Endothelial cell of umbilical vein (primary cell): ENCODE results near the gene PPCDC. TPM values are rescaled to one million over a fixed set of nuclear protein-coding genes. Genes with fewer than 3 reads are reported as not detected.

Experiments
- BruUV-seq: library from RNA; stranded (reverse); fragments of 400-500 nt; replicated peaks from 2 replicates; lab custom pipeline; 2021; lab: Mats Ljungman, UMichigan
- CTCF ChIA-PET: fragments of 300-600, 350-600 bp; sonication (Branson Sonifier 250); formaldehyde crosslinking; loops from one replicate; lab custom pipeline; 2021; ENCODE audit warnings: antibody characterized with exemption, inconsistent platforms; lab: Charles Lee
- POLR2A ChIA-PET: fragments of 300-600, 350-600 bp; sonication (Branson Sonifier 250); formaldehyde crosslinking; loops from one replicate; lab custom pipeline; 2021; ENCODE audit warnings: antibody characterized with exemption, inconsistent platforms; lab: Charles Lee
- DNase-seq: peaks from one replicate; pipeline ENCODE4 v3.0.0-alpha.2; 2011; ENCODE audit warnings: low read depth, low spot score
- FAIRE-seq: peaks from 2 replicates; lab custom pipeline; 2011; peaks lifted over from hg19 to GRCh38; lab: Jason Lieb, UNC
- H2AFZ ChIP-seq: 2 replicates; pipeline ENCODE4 v1.6.0; 2012; ENCODE audit warnings: low read depth, low read length, control low read depth, inconsistent platforms
- H3K27ac ChIP-seq: 2 replicates; pipeline ENCODE4 v1.5.1; 2011; ENCODE audit warnings: low read depth, mild to moderate bottlenecking, control low read depth, low read length, moderate library complexity; ENCODE audit not compliant: insufficient read depth
- H3K27me3 ChIP-seq, 2 experiments: 2 replicates each; pipeline versions ENCODE4 v1.6.0 to v1.6.1; 2011; ENCODE audit warnings: low read length in 2 of 2, mixed read lengths in 1 of 2; ENCODE audit not compliant: control insufficient read depth in 2 of 2, insufficient read depth in 2 of 2
- H3K36me3 ChIP-seq, 2 experiments: 2 replicates in 1 of 2; 3 replicates in 1 of 2; pipeline ENCODE4 v1.5.1; 2011; ENCODE audit warnings: low read length in 2 of 2, mild to moderate bottlenecking in 1 of 2, moderate library complexity in 1 of 2; ENCODE audit not compliant: control insufficient read depth in 2 of 2, insufficient read depth in 2 of 2; ENCODE audit errors: extremely low read depth in 1 of 2
- H3K4me1 ChIP-seq: 3 replicates; pipeline ENCODE4 v1.5.1; 2011; ENCODE audit warnings: mild to moderate bottlenecking, low read length; ENCODE audit not compliant: control insufficient read depth, insufficient read depth; ENCODE audit errors: extremely low read depth
- H3K4me2 ChIP-seq: 2 replicates; pipeline ENCODE4 v1.6.1; 2011; ENCODE audit warnings: low read length, control low read depth, mixed read lengths; ENCODE audit not compliant: insufficient read depth
- H3K4me3 ChIP-seq, 3 experiments: fragments of 200-600 bp in 1 of 3; sonication (generic), shearing (Covaris generic) in 1 of 3; replicated peaks in 1 of 3; 2 replicates each; pipeline ENCODE4 v1.5.1; 2011 to 2016; ENCODE audit warnings: control low read depth in 3 of 3, low read length in 3 of 3, mild to moderate bottlenecking in 2 of 3, inconsistent platforms in 1 of 3, low read depth in 1 of 3, moderate library complexity in 1 of 3; ENCODE audit not compliant: insufficient read depth in 1 of 3
- H3K79me2 ChIP-seq: 2 replicates; pipeline ENCODE4 v1.6.0; 2012; ENCODE audit warnings: low read length, inconsistent platforms; ENCODE audit not compliant: control insufficient read depth, insufficient read depth
- H3K9ac ChIP-seq: replicated peaks from 2 replicates; pipeline ENCODE3; 2011; ENCODE audit warnings: low read length, control low read depth; ENCODE audit not compliant: insufficient read depth; ENCODE audit errors: extremely low read depth
- H3K9me1 ChIP-seq: replicated peaks from 3 replicates; pipeline ENCODE4 v1.6.0; 2011; ENCODE audit warnings: mild to moderate bottlenecking, low read length; ENCODE audit not compliant: control insufficient read depth, insufficient read depth; ENCODE audit errors: extremely low read depth
- H3K9me3 ChIP-seq: replicated peaks from 2 replicates; pipeline ENCODE4 v1.5.1; 2012; ENCODE audit warnings: low read length, inconsistent platforms; ENCODE audit not compliant: control insufficient read depth, insufficient read depth
- H4K20me1 ChIP-seq: replicated peaks from 2 replicates; pipeline ENCODE3; 2011; ENCODE audit warnings: mild to moderate bottlenecking, low read length; ENCODE audit not compliant: control insufficient read depth, insufficient read depth; ENCODE audit errors: extremely low read depth
- CTCF ChIP-seq, 2 donors: IDR thresholded peaks; 1 replicate in 1 of 2; 2 replicates in 1 of 2; pipeline ENCODE4 v1.5.1; 2011; ENCODE audit warnings: low read length in 2 of 2, mild to moderate bottlenecking in 2 of 2, moderate library complexity in 2 of 2, control low read depth in 1 of 2, inconsistent platforms in 1 of 2, low read depth in 1 of 2; ENCODE audit not compliant: insufficient read depth in 1 of 2; ENCODE audit errors: extremely low read depth in 1 of 2
- EZH2 ChIP-seq: IDR thresholded peaks from 2 replicates; pipeline ENCODE4 v1.6.1; 2012; ENCODE audit warnings: borderline replicate concordance, low read depth, mild to moderate bottlenecking, moderate library complexity, low read length, inconsistent platforms; ENCODE audit not compliant: severe bottlenecking
- FOS ChIP-seq: IDR thresholded peaks from 2 replicates; pipeline ENCODE4 v1.6.1; 2011; ENCODE audit warnings: mild to moderate bottlenecking, low read length, moderate library complexity, borderline replicate concordance; ENCODE audit not compliant: insufficient read depth
- GATA2 ChIP-seq: IDR thresholded peaks from 2 replicates; pipeline ENCODE4 v1.7.0; 2011; ENCODE audit warnings: low read depth, mild to moderate bottlenecking, moderate library complexity, mixed read lengths, low read length; ENCODE audit not compliant: insufficient read length, insufficient read depth
- JUN ChIP-seq: IDR thresholded peaks from 2 replicates; pipeline ENCODE4 v1.6.1; 2011; ENCODE audit warnings: borderline replicate concordance, low read depth; ENCODE audit not compliant: insufficient read length, insufficient read depth
- MAX ChIP-seq: IDR thresholded peaks from 2 replicates; pipeline ENCODE4 v1.6.1; 2011; ENCODE audit not compliant: insufficient read depth, insufficient read length
- POLR2A ChIP-seq: IDR thresholded peaks from 2 replicates; pipeline ENCODE4 v1.6.1; 2012; ENCODE audit warnings: low read depth, mild to moderate bottlenecking, control low read depth, low read length
- dilution Hi-C: fragments of 300-500 bp; cut with MboI; formaldehyde crosslinking; loops from one replicate; pipeline ENCODE4 v1.15.0; 2019; ENCODE audit warnings: low sequenced_read_pairs; ENCODE audit not compliant: extremely low pct_ligation_motif_present
- intact Hi-C: fragments of 100-400 bp; cut with micrococcal nuclease; formaldehyde crosslinking; loops from one replicate; pipeline ENCODE4 v1.10.0; 2022
- polyA plus RNA-seq, 4 experiments: library from polyadenylated mRNA; depleted of rRNA in 3 of 4; stranded (reverse) in 3 of 4; unstranded in 1 of 4; fragments of >200 nt; gene quantifications; 2 replicates each; pipeline versions ENCODE4 v1.2.1 to v1.2.3, GENCODE V29; 2011 to 2012; ENCODE audit warnings: missing spikeins in 1 of 4
- small RNA-seq: library from RNA; depleted of rRNA; stranded (forward); fragments of <200 nt; gene quantifications from one replicate; pipeline ENCODE3, GENCODE V24; 2012; ENCODE audit warnings: low replicate concordance, low read depth; ENCODE audit not compliant: insufficient read depth, insufficient read length
- total RNA-seq: library from RNA; stranded (reverse); gene quantifications from 2 replicates; pipeline ENCODE4 v1.2.3, GENCODE V29; 2021

Gene PPCDC
- total and polyA plus RNA-seq, 2 donors (not counting 3 experiments of a cell fraction or from before 2014, with no cell fraction given): 14.5 to 21.4 TPM

GRCh38 chr15:75098404-75098803 is 75.0 kb downstream of the PPCDC start:
- no peaks in the 10 kb centered on the region for H3K9me1 ChIP-seq
- no peaks in the 10 kb centered on the region for H3K36me3 ChIP-seq
- no peak overlapping the region for H2AFZ ChIP-seq
- H3K4me2 ChIP-seq: no peak overlapping the region
- CTCF ChIA-PET: no interaction called here
- no peak overlapping the region for H3K27ac ChIP-seq
- no peaks in the 10 kb centered on the region for H3K9me3 ChIP-seq
- no peaks in the 10 kb centered on the region for H4K20me1 ChIP-seq
- no peak overlapping the region for H3K4me3 ChIP-seq
- H3K4me1 ChIP-seq: no peaks in the 10 kb centered on the region
- no peaks in the 10 kb centered on the region for H3K27me3 ChIP-seq
- intact Hi-C loops: no loop called here
- FAIRE-seq (no peak), DNase-seq (no peak)
- TF ChIP-seq CTCF (IDR thresholded peaks at IDR 0.05; ENCODE audit: extremely low read depth in 1 of 2, insufficient read depth in 1 of 2, low read depth in 1 of 2, low read length in 2 of 2) (no peak), GATA2 (no peak), FOS (no peak), MAX (no peak), POLR2A (no peak), JUN (no peak), EZH2 (no peak)
- H3K79me2 ChIP-seq: no peaks in the 10 kb centered on the region
- dilution Hi-C loops: no loop called here
- POLR2A ChIA-PET: no interaction called here
- H3K9ac ChIP-seq: no peak overlapping the region
- BruUV-seq: no TSS peak

Small RNAs within 50 kb of the gene (small RNA-seq; reads per million reads assigned to genes)
- gene AC015720.1: not detected
- gene RF00019: not detected

Other genes starting within 250 kb of the PPCDC start
- gene CSK, start 241.5 kb upstream of the PPCDC start, total RNA-seq: 89.1 and 104 TPM in 2 replicates
- gene CSK, start 241.5 kb upstream of the PPCDC start, polyA plus RNA-seq: 41.2 and 42.1 TPM in 2 replicates
- not detected in 2 replicates for gene LMAN1L, start 210.8 kb upstream of the PPCDC start, total RNA-seq
- gene LMAN1L, start 210.8 kb upstream of the PPCDC start, polyA plus RNA-seq: not detected in 2 replicates
- gene CPLX3, start 197.0 kb upstream of the PPCDC start, total RNA-seq: 0.16 TPM in 1 of 2 replicates, not detected in the other
- gene CPLX3, start 197.0 kb upstream of the PPCDC start, polyA plus RNA-seq: not detected in 2 replicates
- 29.0 and 36.0 TPM in 2 replicates for gene ULK3, start 180.4 kb upstream of the PPCDC start, total RNA-seq
- gene ULK3, start 180.4 kb upstream of the PPCDC start, polyA plus RNA-seq: 48.6 and 60.3 TPM in 2 replicates
- 61.1 and 67.3 TPM in 2 replicates for gene SCAMP2, start 150.2 kb upstream of the PPCDC start, total RNA-seq
- 250 and 256 TPM in 2 replicates for gene SCAMP2, start 150.2 kb upstream of the PPCDC start, polyA plus RNA-seq
- gene MPI, start 133.5 kb upstream of the PPCDC start, total RNA-seq: 27.7 and 36.3 TPM in 2 replicates
- 62.6 and 69.3 TPM in 2 replicates for gene MPI, start 133.5 kb upstream of the PPCDC start, polyA plus RNA-seq
- gene FAM219B, start 116.7 kb upstream of the PPCDC start, total RNA-seq: 57.0 and 73.0 TPM in 2 replicates
- gene FAM219B, start 116.7 kb upstream of the PPCDC start, polyA plus RNA-seq: 55.1 and 57.7 TPM in 2 replicates
- 220 and 232 TPM in 2 replicates for gene COX5A, start 85.5 kb upstream of the PPCDC start, total RNA-seq
- gene COX5A, start 85.5 kb upstream of the PPCDC start, polyA plus RNA-seq: 102 and 134 TPM in 2 replicates
- 13.7 and 13.8 TPM in 2 replicates for gene RPP25, start 66.8 kb upstream of the PPCDC start, total RNA-seq
- 10.1 and 13.1 TPM in 2 replicates for gene RPP25, start 66.8 kb upstream of the PPCDC start, polyA plus RNA-seq
- gene SCAMP5, start 28.0 kb upstream of the PPCDC start, total RNA-seq: 1.9 and 4.4 TPM in 2 replicates
- gene SCAMP5, start 28.0 kb upstream of the PPCDC start, polyA plus RNA-seq: 5.9 and 6.2 TPM in 2 replicates
- gene C15orf39, start 178.3 kb downstream of the PPCDC start, total RNA-seq: 33.6 and 36.1 TPM in 2 replicates
- gene C15orf39, start 178.3 kb downstream of the PPCDC start, polyA plus RNA-seq: 13.9 and 14.8 TPM in 2 replicates
- gene GOLGA6C, start 234.7 kb downstream of the PPCDC start, total RNA-seq: not detected in 2 replicates
- gene GOLGA6C, start 234.7 kb downstream of the PPCDC start, polyA plus RNA-seq: not detected in 2 replicates